K562 (cell line): ENCODE results near the gene ECD. TPM values are rescaled to one million over a fixed set of nuclear protein-coding genes. Genes with fewer than 3 reads are reported as not detected.

Experiments used
- ATF1 ChIP-seq, 2 experiments: fragments of 450-650 bp in 1 of 2; IDR thresholded peaks; 2 replicates each; pipeline ENCODE4 v1.6.1; 2016; ENCODE audit warnings: missing compliant biosample characterization in 1 of 2, missing genetic modification characterization in 1 of 2
- CAMTA2 ChIP-seq: fragments of 250-450 bp; sonication (Bioruptor Pico); conservative IDR thresholded peaks from 2 replicates; pipeline ENCODE4 v1.5.1; 2022
- CREM ChIP-seq: IDR thresholded peaks from 2 replicates; pipeline ENCODE4 v1.6.1; 2014; ENCODE audit warnings: antibody characterized with exemption, low read depth
- E2F3 ChIP-seq: fragments of 250-450 bp; sonication (Bioruptor Pico); IDR thresholded peaks from 2 replicates; pipeline ENCODE4 v1.4.0; 2020; ENCODE audit warnings: mild to moderate bottlenecking
- ELF2 ChIP-seq: fragments of 250-450 bp; sonication (Bioruptor Pico); IDR thresholded peaks from 2 replicates; pipeline ENCODE4 v1.5.0; 2021; ENCODE audit warnings: mild to moderate bottlenecking
- GABPA ChIP-seq: fragments of 200-800 bp; sonication (Bioruptor generic); conservative IDR thresholded peaks from 2 replicates; pipeline ENCODE4 v1.6.1; 2016; ENCODE audit warnings: low read depth, missing genetic modification characterization, missing compliant biosample characterization
- KDM4B ChIP-seq, 2 experiments: fragments of 450-650 bp in 1 of 2; sonication (generic) in 1 of 2; IDR thresholded peaks; 2 replicates each; pipeline ENCODE4 v1.6.1; 2016 to 2017; ENCODE audit warnings: borderline replicate concordance in 2 of 2, antibody characterized with exemption in 1 of 2, low read depth in 1 of 2, mild to moderate bottlenecking in 1 of 2
- MAZ ChIP-seq, 2 experiments: fragments of 450-650 bp in 1 of 2; sonication (generic) in 1 of 2; formaldehyde crosslinking; IDR thresholded peaks in 1 of 2; conservative IDR thresholded peaks in 1 of 2; 2 replicates each; pipeline versions ENCODE4 v1.4.0 to v1.5.0; 2020; ENCODE audit warnings: mild to moderate bottlenecking in 1 of 2, missing genetic modification reagents in 1 of 2
- POLR2AphosphoS2 ChIP-seq: IDR thresholded peaks from 2 replicates; pipeline ENCODE4 v1.6.1; 2012; ENCODE audit warnings: low read length, improper control_type of control experiment
- SIX5 ChIP-seq, 2 experiments: IDR thresholded peaks; 2 replicates each; pipeline ENCODE4 v1.6.1; 2011; ENCODE audit warnings: low read length in 2 of 2, borderline replicate concordance in 1 of 2, low read depth in 1 of 2, mild to moderate bottlenecking in 1 of 2, moderate library complexity in 1 of 2; ENCODE audit not compliant: insufficient read depth in 1 of 2
- TCF15 ChIP-seq: fragments of 250-450 bp; sonication (Bioruptor Pico); IDR thresholded peaks from 2 replicates; pipeline ENCODE4 v1.8.0; 2022; ENCODE audit warnings: moderate library complexity, mild to moderate bottlenecking, inconsistent platforms
- TEAD1 ChIP-seq, 2 experiments: fragments of 450-650 bp in 1 of 2; sonication (generic) in 1 of 2; formaldehyde crosslinking; IDR thresholded peaks; 2 replicates each; pipeline versions ENCODE4 v1.4.0 to v1.8.0; 2020 to 2022; ENCODE audit warnings: mild to moderate bottlenecking in 2 of 2, missing genetic modification reagents in 1 of 2
- THAP7 ChIP-seq: fragments of 250-450 bp; sonication (Bioruptor Pico); IDR thresholded peaks from 2 replicates; pipeline ENCODE4 v1.5.0; 2021
- ZFPM2 ChIP-seq: fragments of 250-450 bp; sonication (Bioruptor Pico); IDR thresholded peaks from 2 replicates; pipeline ENCODE4 v1.5.1; 2022; ENCODE audit warnings: mild to moderate bottlenecking
- ZHX1 ChIP-seq: fragments of 150-350 bp; conservative IDR thresholded peaks from 2 replicates; pipeline ENCODE4 v1.6.1; 2014; ENCODE audit warnings: low read length
- ZKSCAN1 ChIP-seq: fragments of 150-350 bp; IDR thresholded peaks from 2 replicates; pipeline ENCODE4 v1.6.1; 2016; ENCODE audit warnings: low read depth, low read length
- ZNF57 ChIP-seq: fragments of 450-650 bp; formaldehyde crosslinking; IDR thresholded peaks from 2 replicates; pipeline ENCODE4 v1.4.0; 2020; ENCODE audit warnings: mild to moderate bottlenecking, moderate library complexity
- ZNF592 ChIP-seq: fragments of 450-650 bp; IDR thresholded peaks from 2 replicates; pipeline ENCODE4 v1.6.1; 2017; ENCODE audit warnings: antibody characterized with exemption, mild to moderate bottlenecking
- ZNF707 ChIP-seq: fragments of 250-450 bp; sonication (Bioruptor Pico); conservative IDR thresholded peaks from 2 replicates; pipeline ENCODE4 v1.8.0; 2022; ENCODE audit warnings: inconsistent platforms, mild to moderate bottlenecking, moderate library complexity
- ZNF766 ChIP-seq: fragments of 200-800 bp; sonication (Bioruptor generic); conservative IDR thresholded peaks from 2 replicates; pipeline ENCODE4 v1.6.1; 2016; ENCODE audit warnings: missing genetic modification characterization, missing compliant biosample characterization
- polyA plus RNA-seq, 8 experiments: library from polyadenylated mRNA; depleted of rRNA in 4 of 8; stranded (reverse) in 5 of 8; unstranded in 3 of 8; fragments of >200 nt; fragmentation: Nextera tagmentation in 2 of 8; fragmentation: Illumina TruSeq in 1 of 8; extraction: Ambion mirVana in 2 of 8; extraction: Trizol in 1 of 8; gene quantifications; 2 replicates each; pipeline versions ENCODE4 v1.2.1 to v1.2.3, GENCODE V29; 2011 to 2014; ENCODE audit warnings: inconsistent platforms in 1 of 8, missing spikeins in 1 of 8
- total RNA-seq, 7 experiments: library from RNA; depleted of rRNA in 6 of 7; stranded (reverse); fragments of >200 nt in 6 of 7; fragmentation: Illumina TruSeq in 2 of 7; extraction: Trizol in 2 of 7; gene quantifications; 2 replicates each; pipeline versions ENCODE4 v1.2.1 to v1.2.3, GENCODE V29; 2011 to 2021; ENCODE audit warnings: low replicate concordance in 1 of 7

The ECD gene
- total and polyA plus RNA-seq, 9 of the 15 experiments (the other 6 are each of a cell fraction or from before 2014, with no cell fraction given) = 33.5 to 79.9 (median 53.2) TPM

- TF ChIP-seq ZHX1 (no peak), CAMTA2 (CRISPR knock-in tag) (0 out of 2 replicates have a peak, but pooled peaks have one; percentile 57), SIX5 (IDR thresholded peaks at IDR 0.05; ENCODE audit: borderline replicate concordance in 1 of 2, insufficient read depth in 1 of 2, low read depth in 1 of 2, low read length in 2 of 2) (peak; percentile 100), GABPA (tag) (peak; percentile 95), CREM (peak; percentile 93), ELF2 (peak; percentile 98), TCF15 (CRISPR knock-in tag) (peak; percentile 82; the same call in 1 of the 2 replicates), THAP7 (CRISPR knock-in tag) (peak; percentile 99), ATF1 (CRISPR knock-in tag; IDR thresholded peaks at IDR 0.05) (no peak), ATF1 (tag; IDR thresholded peaks at IDR 0.05) (peak; percentile 56), ZNF707 (CRISPR knock-in tag) (no peak), MAZ (CRISPR knock-in tag; conservative IDR thresholded peaks at IDR 0.05 in 1 of 2, IDR thresholded peaks at IDR 0.05 in 1 of 2) (no peak; a peak in 1 of 4 replicates), E2F3 (CRISPR knock-in tag) (no peak), ZKSCAN1 (peak; percentile 48; the same call in 1 of the 2 replicates), POLR2AphosphoS2 (peak; percentile 77; the same call in 1 of the 2 replicates), TEAD1 (CRISPR knock-in tag; IDR thresholded peaks at IDR 0.05) (peak in 1 of 2 experiments; percentile 82; a peak in 2 of 4 replicates), ZNF592 (peak; percentile 89), KDM4B (IDR thresholded peaks at IDR 0.05; ENCODE audit: borderline replicate concordance in 2 of 2, low read depth in 1 of 2) (peak; percentile 25 to 71; a peak in 1 of 4 replicates), ZNF57 (CRISPR knock-in tag) (peak; percentile 6; the same call in 1 of the 2 replicates), ZFPM2 (CRISPR knock-in tag) (no peak), ZNF766 (CRISPR knock-in tag) (peak; percentile 97)
Measured at GRCh38 chr10:73110345-73110849, 57.4 kb downstream of the ECD start, which contains the start of gene NUDT13 (continued).
